Activated CD8-positive, alpha-beta memory T cell treated with anti-CD3 and anti-CD28 coated beads, Interleukin-2, amount 10 ng/mL, durations not matched to agents 7 days and 5 days (primary cell): ENCODE data around the gene GMPPA. TPM values are rescaled to one million over a fixed set of nuclear protein-coding genes. Genes with fewer than 3 reads are reported as not detected.

Experiments
- ATAC-seq: fragments of 150-1000 bp; cut with Tn5 transposase; one replicate; pipeline ENCODE4 v1.10.0; 2021; ENCODE audit warnings: moderate library complexity
- CTCF ChIA-PET: fragments of 350-600 bp; sonication (Branson Sonifier 250); formaldehyde crosslinking; loops from one replicate; lab custom pipeline; 2021; ENCODE audit warnings: antibody characterized with exemption; lab: Charles Lee
- DNase-seq: peaks from one replicate; pipeline ENCODE4 v3.0.0-alpha.2; 2020
- H3K27ac Mint-ChIP-seq: one replicate; pipeline ENCODE4 v1.8.0; 2021; ENCODE audit warnings: mild to moderate bottlenecking, mixed read lengths
- H3K27me3 Mint-ChIP-seq: one replicate; pipeline ENCODE4 v1.8.0; 2021; ENCODE audit warnings: mixed read lengths
- H3K36me3 Mint-ChIP-seq: one replicate; pipeline ENCODE4 v1.8.0; 2021; ENCODE audit warnings: mild to moderate bottlenecking, mixed read lengths
- H3K4me1 Mint-ChIP-seq: one replicate; pipeline ENCODE4 v1.8.0; 2021; ENCODE audit warnings: mixed read lengths
- H3K4me3 Mint-ChIP-seq: one replicate; pipeline ENCODE4 v1.8.0; 2021; ENCODE audit warnings: mild to moderate bottlenecking, moderate library complexity, mixed read lengths
- H3K9me3 Mint-ChIP-seq: one replicate; pipeline ENCODE4 v1.8.0; 2022; ENCODE audit warnings: low read depth, mixed read lengths
- total RNA-seq, 2 experiments: library from RNA; stranded (reverse); gene quantifications; one replicate each; pipeline ENCODE4 v1.2.3, GENCODE V29; 2021

The GMPPA gene
- total RNA-seq, 2 experiments from 2014 or later, result 36.5 to 42.6 TPM

DNA sequence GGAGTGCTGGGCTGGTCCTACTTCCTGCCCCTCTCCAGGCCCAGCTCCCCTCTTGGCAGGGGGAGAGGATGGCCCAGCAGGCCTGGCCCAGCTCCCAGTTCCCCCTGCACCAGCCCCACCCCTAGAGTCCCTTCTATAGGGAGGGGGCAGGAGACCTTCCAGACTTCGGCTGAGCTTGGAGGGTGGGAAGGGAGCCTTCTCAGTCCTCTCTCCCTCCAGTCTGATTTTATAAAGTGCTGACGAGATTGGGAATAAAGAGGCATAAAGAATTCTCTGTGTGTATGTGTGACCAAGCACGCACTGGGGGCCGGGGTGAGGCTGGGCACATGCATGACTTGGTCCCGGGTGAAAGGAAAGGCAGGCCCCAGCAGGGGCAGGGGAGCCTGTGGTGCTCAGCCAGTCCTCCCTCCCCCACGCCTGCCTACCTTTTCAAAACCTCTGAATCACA, 39.8 kb downstream of the GMPPA start:
- H3K9me3 Mint-ChIP-seq, result no peaks in the 10 kb centered on the region
- no peak overlapping the region for H3K4me3 Mint-ChIP-seq
- CTCF ChIA-PET, result interaction anchor here (2.1 to 8.4 kb wide), 4 partner anchors 11 to 105 kb away, joined by 8 to 89 read pairs (median 66); partner anchors contain the start of gene GMPPA
- ATAC-seq, result no peak
- H3K27me3 Mint-ChIP-seq, result no peaks in the 10 kb centered on the region
- no peak overlapping the region for H3K27ac Mint-ChIP-seq
- DNase-seq, result no peak
- H3K4me1 Mint-ChIP-seq, result peaks cover 15% of the 10 kb centered on the region
- peaks cover 3% of the 10 kb centered on the region for H3K36me3 Mint-ChIP-seq

DNA sequence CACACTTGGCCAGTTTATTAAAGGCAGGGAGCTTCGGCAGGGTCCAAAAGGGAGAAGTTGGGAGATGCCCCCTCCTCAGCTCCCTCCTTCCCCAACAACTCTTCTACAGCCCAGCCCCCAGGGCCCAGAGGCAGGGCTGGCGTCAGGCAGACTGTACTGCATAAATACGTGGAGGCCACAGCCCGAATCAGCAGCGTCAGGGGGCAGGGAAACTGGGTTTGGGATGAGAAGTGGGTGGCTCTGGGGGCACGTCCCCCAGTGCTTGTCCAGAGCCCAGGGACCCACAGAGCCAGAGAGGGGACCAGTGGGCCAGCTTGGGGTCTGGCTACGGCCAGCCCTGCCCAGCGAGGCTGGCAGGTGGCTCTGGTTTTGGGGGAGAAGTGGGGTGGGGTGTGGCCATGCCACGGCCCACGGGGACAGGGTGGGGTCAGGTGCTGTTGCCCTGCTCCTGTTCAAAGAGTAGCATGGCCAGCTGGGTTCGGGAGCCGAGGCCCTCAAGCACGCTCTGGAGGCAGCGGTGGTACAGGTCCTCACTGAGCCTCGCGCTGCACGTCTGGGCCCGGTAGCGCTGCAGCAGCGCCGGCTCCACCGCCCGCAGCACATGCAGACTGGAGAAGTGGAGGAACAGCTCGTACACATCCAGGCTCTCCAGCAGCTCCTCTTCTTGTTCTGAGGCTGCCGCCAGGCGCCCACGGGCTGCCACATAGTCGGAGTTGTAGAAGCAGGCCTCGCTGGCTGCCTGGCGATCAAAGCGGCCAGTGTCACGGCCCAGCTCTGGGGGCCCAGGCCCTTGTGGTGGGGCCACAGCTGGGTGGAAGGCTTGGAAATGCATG, 40.5 kb downstream of the GMPPA start:
- no peaks in the 10 kb centered on the region for H3K27me3 Mint-ChIP-seq
- DNase-seq (no peak), ATAC-seq (no peak)
- H3K4me3 Mint-ChIP-seq, result no peak overlapping the region
- CTCF ChIA-PET, result interaction anchor here (2.5 to 8.4 kb wide), 5 partner anchors 10 to 135 kb away, joined by 8 to 89 read pairs (median 73); partner anchors contain the start of gene GMPPA
- H3K4me1 Mint-ChIP-seq, result peaks cover 15% of the 10 kb centered on the region
- no peak overlapping the region for H3K27ac Mint-ChIP-seq
- no peaks in the 10 kb centered on the region for H3K9me3 Mint-ChIP-seq
- peaks cover 3% of the 10 kb centered on the region for H3K36me3 Mint-ChIP-seq

DNA sequence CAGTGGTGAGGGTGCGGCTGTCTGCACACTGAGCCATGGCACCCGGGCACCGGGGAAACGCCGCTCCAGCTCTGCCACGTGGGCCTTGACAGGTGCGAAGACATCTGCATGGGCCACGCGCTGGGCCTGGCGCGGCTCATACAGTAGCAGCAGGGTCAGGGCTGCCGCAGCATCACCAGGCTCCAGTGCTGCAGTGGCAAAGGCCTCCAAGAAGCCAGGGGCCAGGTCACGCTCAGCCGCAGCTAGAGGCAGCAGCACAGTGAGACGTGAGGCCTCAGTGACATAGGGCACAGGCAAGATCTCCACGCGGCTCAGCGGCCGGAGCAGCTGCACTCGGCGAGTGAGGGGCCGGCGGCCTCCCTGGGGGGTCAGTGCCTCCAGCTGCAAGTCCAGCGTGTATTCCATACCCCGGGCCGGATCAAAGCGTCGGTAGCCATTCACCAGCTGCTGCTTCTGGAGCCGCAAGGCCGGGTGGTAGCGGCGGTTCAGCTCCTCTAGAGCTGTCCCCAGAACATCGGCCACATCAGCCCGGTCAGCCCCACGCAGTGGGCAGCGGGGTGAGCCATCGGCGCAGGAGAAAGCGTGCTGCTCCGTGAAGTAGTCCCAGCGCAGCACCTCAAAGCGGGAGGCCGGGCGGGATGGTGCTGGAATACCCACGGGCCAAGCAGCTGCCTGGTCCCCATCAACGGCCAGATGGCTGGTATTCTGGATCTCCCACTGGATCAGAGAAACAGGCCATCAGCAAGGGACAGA, 41.4 kb downstream of the GMPPA start:
- Mint-ChIP-seq H3K27ac (no peak overlapping the region), H3K4me1 (peaks cover 20% of the 10 kb centered on the region), H3K4me3 (no peak overlapping the region), H3K9me3 (no peaks in the 10 kb centered on the region), H3K36me3 (peaks cover 3% of the 10 kb centered on the region), H3K27me3 (peaks cover 9% of the 10 kb centered on the region)
- no peak for ATAC-seq
- CTCF ChIA-PET, result interaction anchor here (0.8 to 8.4 kb wide), 18 partner anchors 11 to 152 kb away, joined by 3 to 89 read pairs (median 7); partner anchors contain the start of genes DNPEP and GMPPA
- no peak for DNase-seq

DNA sequence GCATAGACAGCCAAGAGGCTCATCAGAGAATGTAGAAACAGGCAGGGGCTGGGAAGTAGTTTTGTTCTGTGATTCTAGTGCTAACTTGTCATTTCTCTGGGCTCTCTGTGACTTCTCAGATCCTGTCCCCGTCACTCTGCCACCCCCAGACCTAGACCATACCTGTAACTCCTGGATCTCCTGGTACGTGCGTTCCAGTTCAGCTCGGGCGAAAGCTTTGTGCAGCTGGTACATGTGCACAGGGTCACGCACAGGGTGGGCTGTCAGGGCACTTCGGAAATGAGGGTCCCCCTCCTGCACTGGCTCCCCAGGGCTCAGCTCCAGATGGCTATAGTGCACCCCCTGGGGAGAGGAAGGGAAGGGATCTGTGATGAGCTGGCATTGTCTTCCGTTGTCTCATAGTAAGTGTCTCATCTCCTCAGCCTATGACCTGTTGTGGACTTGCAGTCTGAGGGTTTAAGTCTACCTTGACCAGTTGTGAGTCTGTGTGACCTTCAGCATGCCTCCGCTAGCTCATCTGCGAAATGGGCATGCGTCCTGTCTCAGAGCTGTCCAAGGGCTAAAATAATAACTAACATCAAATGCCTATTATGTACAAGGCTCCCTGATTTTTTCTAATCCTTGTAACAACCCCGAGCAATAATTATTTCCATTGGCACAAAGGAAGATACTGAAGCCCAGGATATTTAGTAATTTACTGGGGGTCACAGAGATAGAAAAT, 42.3 kb downstream of the GMPPA start:
- DNase-seq, result no peak
- H3K27ac Mint-ChIP-seq, result no peak overlapping the region
- peaks cover 3% of the 10 kb centered on the region for H3K36me3 Mint-ChIP-seq
- ATAC-seq, result no peak
- CTCF ChIA-PET, result interaction anchor here (0.6 to 8.4 kb wide), 35 partner anchors 8 to 153 kb away, joined by 3 to 89 read pairs (median 5); partner anchors contain the start of genes DNPEP, GMPPA and STK11IP
- no peaks in the 10 kb centered on the region for H3K9me3 Mint-ChIP-seq
- peaks cover 20% of the 10 kb centered on the region for H3K4me1 Mint-ChIP-seq
- peaks cover 11% of the 10 kb centered on the region for H3K27me3 Mint-ChIP-seq
- peak overlapping the region; percentile 84 for H3K4me3 Mint-ChIP-seq

DNA sequence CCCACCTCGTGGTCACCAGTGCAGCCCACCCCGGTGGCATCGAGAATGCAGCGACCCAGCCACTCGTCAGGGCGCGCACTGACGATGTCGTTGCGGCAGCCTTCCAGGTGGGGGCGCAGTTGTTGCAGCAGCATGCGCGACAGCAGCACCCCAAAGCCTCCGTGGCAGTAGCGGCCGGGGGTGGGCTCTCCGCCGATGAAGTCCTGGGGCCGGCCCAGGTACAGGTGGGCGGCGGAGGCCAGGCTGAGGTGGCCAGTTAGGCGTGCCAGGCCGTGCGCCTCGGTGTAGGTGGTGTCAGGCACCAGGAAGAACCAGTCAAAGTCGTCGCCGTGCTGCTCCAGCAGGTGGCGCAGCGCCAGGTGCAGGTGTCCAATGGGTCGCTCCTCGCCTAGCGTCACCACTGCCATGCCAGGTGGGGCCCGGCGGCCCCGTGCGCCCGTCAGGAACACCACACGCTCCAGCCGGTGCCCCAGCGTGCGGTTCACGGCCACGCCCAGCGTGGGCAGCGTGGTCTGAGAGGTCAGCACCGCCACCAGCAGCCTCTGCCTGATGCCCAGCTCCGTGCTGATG, 43.0 kb downstream of the GMPPA start:
- CTCF ChIA-PET, result interaction anchor here (0.6 to 8.4 kb wide), 43 partner anchors 8 to 154 kb away, joined by 3 to 89 read pairs (median 4); partner anchors contain the start of genes DNPEP, GMPPA, SLC4A3 and STK11IP
- H3K36me3 Mint-ChIP-seq, result peaks cover 3% of the 10 kb centered on the region
- peaks cover 20% of the 10 kb centered on the region for H3K4me1 Mint-ChIP-seq
- H3K9me3 Mint-ChIP-seq, result no peaks in the 10 kb centered on the region
- peak; percentile 89 for DNase-seq
- ATAC-seq, result peak; percentile 54
- peaks cover 17% of the 10 kb centered on the region for H3K27me3 Mint-ChIP-seq
- H3K27ac Mint-ChIP-seq, result peak overlapping the region; percentile 43
- H3K4me3 Mint-ChIP-seq, result peak overlapping the region; percentile 84

DNA sequence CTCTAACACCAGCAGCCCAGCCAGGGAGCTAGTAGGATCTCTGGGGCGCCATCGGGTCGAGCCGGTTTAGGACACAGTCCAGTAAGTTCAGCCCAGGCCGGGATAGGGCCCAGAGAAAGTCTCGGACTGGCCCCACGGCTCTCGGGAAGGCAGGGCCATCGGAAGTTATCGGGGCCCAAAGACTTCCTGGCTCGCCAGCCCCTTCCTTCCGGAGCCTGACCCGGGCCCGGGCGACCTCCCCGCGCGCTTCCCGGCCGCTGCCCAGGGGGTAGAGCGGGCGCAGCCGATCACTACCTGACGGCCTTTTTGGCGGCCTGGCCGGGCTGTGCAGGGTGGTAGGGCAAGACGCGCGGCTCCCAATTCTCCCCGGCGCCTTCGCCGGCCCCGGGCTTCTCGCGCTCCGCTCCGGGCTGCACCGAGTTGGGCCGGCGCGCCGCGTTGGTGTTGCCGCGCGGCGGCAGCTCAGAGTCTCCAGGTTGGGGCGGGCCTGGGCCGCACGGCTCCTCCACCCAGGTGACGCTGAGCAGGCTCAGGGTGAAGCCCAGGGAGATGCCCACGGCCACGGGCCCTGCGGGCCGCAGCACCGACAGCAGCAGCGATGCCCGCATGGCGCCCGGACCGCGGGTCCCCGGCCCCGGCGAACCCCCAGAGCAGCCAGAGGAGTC, 44.4 kb downstream of the GMPPA start:
- peak overlapping the region; percentile 62 for H3K27ac Mint-ChIP-seq
- peak overlapping the region; percentile 84 for H3K4me3 Mint-ChIP-seq
- ATAC-seq, result peak; percentile 51
- CTCF ChIA-PET, result interaction anchor here (0.9 to 8.4 kb wide), 15 partner anchors 10 to 154 kb away, joined by 3 to 89 read pairs (median 6); partner anchors contain the start of genes DNPEP, GMPPA and STK11IP
- H3K27me3 Mint-ChIP-seq, result peaks cover 17% of the 10 kb centered on the region
- peaks cover 20% of the 10 kb centered on the region for H3K4me1 Mint-ChIP-seq
- DNase-seq, result peak; percentile 54
- H3K36me3 Mint-ChIP-seq, result peaks cover 3% of the 10 kb centered on the region
- no peaks in the 10 kb centered on the region for H3K9me3 Mint-ChIP-seq

DNA sequence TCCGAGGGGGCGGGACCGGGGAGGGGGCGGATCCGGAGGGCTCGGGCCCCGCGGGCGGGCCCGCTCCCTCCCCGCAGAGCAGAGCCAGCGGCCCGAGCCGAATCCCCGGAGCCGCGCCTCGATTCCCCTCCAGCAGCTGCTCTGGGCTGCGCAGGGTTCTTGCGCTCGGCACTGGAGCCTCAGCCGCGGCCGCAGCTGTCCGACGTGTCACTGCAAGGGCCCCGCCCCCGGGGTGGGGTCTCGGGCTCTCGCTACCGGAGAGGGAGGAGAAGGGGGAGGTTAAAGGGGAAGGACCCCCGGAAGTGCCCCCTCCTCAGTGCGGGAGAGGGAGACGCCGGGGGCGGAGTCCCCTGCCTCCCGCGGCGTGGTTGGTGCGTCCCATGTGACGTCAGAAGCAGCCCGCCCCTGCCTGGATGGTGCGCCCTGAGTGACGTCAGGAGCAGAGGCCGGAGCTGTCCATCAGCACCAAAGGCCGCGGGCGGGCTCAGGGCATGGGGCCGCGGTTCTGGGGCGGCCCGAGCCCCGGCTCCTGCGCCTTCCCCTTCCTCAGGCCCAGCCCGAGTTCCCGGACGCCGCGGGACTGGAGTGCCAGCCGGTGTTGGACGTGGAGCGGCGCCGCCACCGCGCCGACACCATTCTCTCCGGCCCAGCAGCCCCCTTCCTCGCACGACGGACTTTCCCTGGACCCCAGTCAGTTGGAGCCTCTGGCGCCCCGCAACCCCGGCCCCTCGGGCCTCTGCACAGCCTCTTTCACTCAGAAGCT, 45.1 kb downstream of the GMPPA start, which contains the start of the genes CHPF and TMEM198:
TSS of gene CHPF (minus strand) at position 214 of the 763 bp plus-strand sequence. CDS start 271 bp downstream, outside the sequence.
TSS of gene TMEM198 (plus strand) at position 433 of the 763 bp plus-strand sequence. CDS start 700 bp downstream, outside the sequence.
- H3K27ac Mint-ChIP-seq, result peak within 1 kb of the TSS; percentile 81
- DNase-seq (peak; percentile 97), ATAC-seq (peak; percentile 76)
- H3K9me3 Mint-ChIP-seq, result no peaks in the 10 kb centered on the region
- peaks cover 1% of the 10 kb centered on the region for H3K36me3 Mint-ChIP-seq
- H3K4me1 Mint-ChIP-seq, result peaks cover 20% of the 10 kb centered on the region
- peak within 1 kb of the TSS; percentile 84 for H3K4me3 Mint-ChIP-seq
- CTCF ChIA-PET, result interaction anchor here (0.9 to 8.4 kb wide), 12 partner anchors 9 to 155 kb away, joined by 3 to 89 read pairs (median 14); partner anchors contain the start of genes DNPEP, GMPPA and STK11IP
- H3K27me3 Mint-ChIP-seq, result peaks cover 17% of the 10 kb centered on the region

DNA sequence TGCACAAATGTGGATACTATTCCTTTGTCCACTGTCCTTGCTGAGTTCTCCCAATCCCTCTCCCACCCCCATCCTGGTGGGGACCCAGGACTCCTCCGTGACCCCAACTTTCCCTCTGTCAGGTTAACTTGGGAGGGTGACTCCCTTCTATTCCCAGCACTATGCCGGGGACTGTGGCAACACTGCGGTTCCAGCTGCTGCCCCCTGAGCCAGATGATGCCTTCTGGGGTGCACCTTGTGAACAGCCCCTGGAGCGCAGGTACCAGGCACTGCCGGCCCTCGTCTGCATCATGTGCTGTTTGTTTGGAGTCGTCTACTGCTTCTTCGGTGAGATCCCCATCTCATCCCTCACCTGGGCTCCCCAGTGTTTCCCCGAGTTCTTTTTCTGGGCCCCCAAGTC, 45.9 kb downstream of the GMPPA start:
- Mint-ChIP-seq H3K36me3 (peaks cover 1% of the 10 kb centered on the region), H3K9me3 (no peaks in the 10 kb centered on the region), H3K27me3 (peaks cover 17% of the 10 kb centered on the region), H3K4me1 (peaks cover 20% of the 10 kb centered on the region), H3K4me3 (peak overlapping the region; percentile 84), H3K27ac (no peak overlapping the region)
- DNase-seq (no peak), ATAC-seq (no peak)
- CTCF ChIA-PET, result interaction anchor here (2.5 to 8.4 kb wide), 4 partner anchors 15 to 141 kb away, joined by 15 to 85 read pairs (median 66); partner anchors contain the start of gene GMPPA

DNA sequence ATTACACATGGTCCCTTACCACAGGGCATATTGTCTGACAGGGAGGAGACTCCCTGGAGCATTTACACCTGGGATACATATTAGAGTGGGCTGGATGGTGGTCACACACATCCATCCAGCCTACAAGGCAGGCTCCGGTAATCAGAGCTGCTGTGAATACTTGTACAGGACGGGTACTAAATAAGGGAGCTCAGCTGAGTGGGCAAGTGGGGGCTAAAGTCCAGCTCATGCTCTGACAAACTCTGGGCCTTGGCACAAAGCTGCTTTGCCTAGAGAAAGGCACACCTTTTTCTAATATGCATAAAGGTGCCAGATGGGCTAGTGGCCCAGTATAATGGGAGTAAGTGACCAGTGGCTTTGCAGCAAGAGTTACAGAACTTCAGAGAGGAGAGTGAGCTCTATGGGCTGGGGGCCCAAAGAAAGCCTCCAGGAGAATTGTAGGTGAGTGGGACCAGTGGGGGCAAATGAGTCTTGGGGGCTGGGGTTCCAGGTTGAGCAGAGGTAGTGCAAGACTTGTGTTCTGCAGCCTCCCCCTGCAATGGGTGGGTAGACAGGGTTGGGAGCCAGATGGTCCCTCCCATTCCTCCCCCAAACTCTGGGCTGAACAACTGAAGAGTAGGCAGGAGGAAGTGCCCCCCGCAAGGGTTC, 46.7 kb downstream of the GMPPA start:
- H3K9me3 Mint-ChIP-seq, result no peaks in the 10 kb centered on the region
- peaks cover 17% of the 10 kb centered on the region for H3K27me3 Mint-ChIP-seq
- no peak for DNase-seq
- peaks cover 1% of the 10 kb centered on the region for H3K36me3 Mint-ChIP-seq
- no peak overlapping the region for H3K27ac Mint-ChIP-seq
- no peak for ATAC-seq
- CTCF ChIA-PET, result interaction anchor here (0.7 to 7.2 kb wide), 3 partner anchors 15 to 50 kb away, joined by 3 to 85 read pairs (median 73); partner anchors contain the start of gene GMPPA
- no peak overlapping the region for H3K4me3 Mint-ChIP-seq
- H3K4me1 Mint-ChIP-seq, result peaks cover 20% of the 10 kb centered on the region

DNA sequence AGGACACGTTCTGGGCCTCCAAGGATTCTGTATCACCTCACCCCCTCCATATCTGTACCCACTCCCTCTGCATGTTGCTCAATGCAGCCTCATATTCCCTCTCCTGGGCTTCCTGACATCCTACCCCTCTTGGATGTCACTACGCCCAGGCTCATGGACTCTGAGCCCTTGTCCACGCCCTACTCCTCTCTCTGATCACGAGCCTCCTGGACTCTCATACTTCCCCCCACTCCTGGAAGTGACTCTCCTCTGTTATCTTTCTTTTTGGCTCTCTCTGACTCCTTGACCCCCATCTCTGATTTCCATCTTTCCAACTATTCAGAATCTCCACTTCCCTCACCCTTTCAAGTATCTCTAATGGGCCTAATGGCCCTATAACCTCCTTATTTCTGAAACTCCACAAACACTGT, 47.3 kb downstream of the GMPPA start:
- H3K4me3 Mint-ChIP-seq, result no peak overlapping the region
- no peaks in the 10 kb centered on the region for H3K9me3 Mint-ChIP-seq
- H3K36me3 Mint-ChIP-seq, result peaks cover 1% of the 10 kb centered on the region
- DNase-seq, result no peak
- H3K27ac Mint-ChIP-seq, result no peak overlapping the region
- H3K27me3 Mint-ChIP-seq, result peaks cover 23% of the 10 kb centered on the region
- no peak for ATAC-seq
- CTCF ChIA-PET, result interaction anchor here (0.7 to 7.2 kb wide), 2 partner anchors 15 to 50 kb away, joined by 3 to 73 read pairs; partner anchors contain the start of gene GMPPA
- peaks cover 20% of the 10 kb centered on the region for H3K4me1 Mint-ChIP-seq
